HG02973 (cell line): Measurements from ENCODE around the gene GSDME.

Experiments used
- ATAC-seq: cut with Tn5 transposase; IDR thresholded peaks from one replicate; pipeline ENCODE4 v1.9.1; 2021; ENCODE audit warnings: moderate library complexity; ENCODE audit not compliant: unreplicated experiment

The GSDME gene

GRCh38 chr7:24659505-24659904 lies 97.8 kb downstream of the GSDME start:
- ATAC-seq = peak; percentile 77

GRCh38 chr7:24657980-24658379 lies 99.3 kb downstream of the GSDME start:
- no peak for ATAC-seq

- no peak for ATAC-seq
Observed at GRCh38 chr7:24656608-24657007, 100.7 kb downstream of the GSDME start.

- no peak for ATAC-seq
Observed at GRCh38 chr7:24654305-24654704, 103.0 kb downstream of the GSDME start.

GRCh38 chr7:24653316-24654085 lies 103.8 kb downstream of the GSDME start:
- no peak for ATAC-seq

- ATAC-seq = no peak
Observed at GRCh38 chr7:24652251-24652939, 104.9 kb downstream of the GSDME start.
